GM18499 (cell line): ENCODE measurements around the gene CPNE7.
"Not testable (repeated sequence)": the region's sequence is repeated elsewhere in the genome, so short reads cannot be mapped to it uniquely, and the experiment has no call there.

Source experiments
- ATAC-seq: cut with Tn5 transposase; IDR thresholded peaks from one replicate; pipeline ENCODE4 v1.9.1; 2021; ENCODE audit warnings: moderate number of reproducible peaks; ENCODE audit not compliant: insufficient read depth, unreplicated experiment

Gene CPNE7

GRCh38 chr16:89581045-89581695, 5.6 kb downstream of the CPNE7 start:
- no peak for ATAC-seq

- ATAC-seq, result no peak
Observed at GRCh38 chr16:89581861-89582563, 6.5 kb downstream of the CPNE7 start.

GRCh38 chr16:89582614-89583196, 7.1 kb downstream of the CPNE7 start:
- no peak for ATAC-seq

DNA sequence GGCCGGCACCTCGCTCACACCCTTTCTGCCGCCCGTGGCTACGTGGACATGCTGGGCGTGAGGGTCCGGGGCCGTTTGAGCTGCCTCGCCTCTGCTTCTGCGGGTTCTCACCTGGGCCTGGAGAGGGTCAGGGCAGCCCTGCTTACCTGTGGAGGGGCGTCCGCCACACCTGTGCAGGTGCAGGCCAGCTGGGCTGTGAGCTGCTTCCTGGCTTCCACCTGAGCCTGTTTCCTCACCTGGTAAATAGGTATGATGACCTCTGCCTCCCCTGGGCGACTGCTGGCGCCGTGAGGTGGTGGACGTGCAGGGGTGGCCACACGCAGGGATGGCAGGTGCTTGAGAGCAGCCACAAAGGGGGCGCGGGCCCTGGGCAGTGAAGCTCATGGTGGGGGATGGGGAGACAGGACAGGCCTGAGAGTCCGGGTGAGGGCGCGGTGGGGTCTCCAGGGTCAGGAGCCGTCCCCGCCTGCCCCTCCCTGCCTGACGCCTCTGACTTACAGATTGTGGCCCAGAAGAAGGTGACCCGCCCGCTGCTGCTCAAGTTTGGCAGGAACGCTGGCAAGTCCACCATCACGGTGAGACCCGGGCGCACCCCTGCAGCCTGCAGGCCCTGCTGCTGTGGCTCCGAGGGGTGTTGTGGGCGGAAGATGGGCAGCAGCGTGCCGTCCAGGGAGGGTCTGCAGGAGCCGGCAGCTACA, 7.8 kb downstream of the CPNE7 start:
- ATAC-seq, result no peak

GRCh38 chr16:89583895-89584644, 8.5 kb downstream of the CPNE7 start:
- no peak for ATAC-seq

- no peak for ATAC-seq
Observed at GRCh38 chr16:89584768-89585549, 9.4 kb downstream of the CPNE7 start.

DNA sequence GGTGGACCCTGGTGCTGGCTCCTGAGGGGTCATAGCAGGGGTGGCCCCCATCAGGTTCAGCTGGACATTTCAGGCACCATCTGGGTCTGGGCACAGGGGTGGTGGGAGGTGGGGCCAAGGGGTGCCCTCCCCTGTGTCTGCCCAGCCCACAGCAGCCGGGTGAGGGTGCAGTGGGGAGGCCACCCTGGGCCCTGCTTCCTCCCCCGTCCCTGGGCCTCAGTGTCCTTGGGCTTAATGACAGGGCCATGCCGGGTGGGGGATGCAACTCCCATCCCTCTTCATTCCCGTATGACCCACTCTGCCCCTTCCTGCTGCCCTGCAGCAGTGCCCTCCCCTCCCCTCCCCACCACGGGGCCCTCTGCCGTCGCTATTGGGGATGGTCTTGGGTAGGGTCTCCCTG, 10.7 kb downstream of the CPNE7 start:
- ATAC-seq, result no peak

GRCh38 chr16:89586853-89587252, 11.3 kb downstream of the CPNE7 start:
- ATAC-seq, result no peak

GRCh38 chr16:89587676-89588075, 12.1 kb downstream of the CPNE7 start:
- ATAC-seq, result not testable (repeated sequence)

DNA sequence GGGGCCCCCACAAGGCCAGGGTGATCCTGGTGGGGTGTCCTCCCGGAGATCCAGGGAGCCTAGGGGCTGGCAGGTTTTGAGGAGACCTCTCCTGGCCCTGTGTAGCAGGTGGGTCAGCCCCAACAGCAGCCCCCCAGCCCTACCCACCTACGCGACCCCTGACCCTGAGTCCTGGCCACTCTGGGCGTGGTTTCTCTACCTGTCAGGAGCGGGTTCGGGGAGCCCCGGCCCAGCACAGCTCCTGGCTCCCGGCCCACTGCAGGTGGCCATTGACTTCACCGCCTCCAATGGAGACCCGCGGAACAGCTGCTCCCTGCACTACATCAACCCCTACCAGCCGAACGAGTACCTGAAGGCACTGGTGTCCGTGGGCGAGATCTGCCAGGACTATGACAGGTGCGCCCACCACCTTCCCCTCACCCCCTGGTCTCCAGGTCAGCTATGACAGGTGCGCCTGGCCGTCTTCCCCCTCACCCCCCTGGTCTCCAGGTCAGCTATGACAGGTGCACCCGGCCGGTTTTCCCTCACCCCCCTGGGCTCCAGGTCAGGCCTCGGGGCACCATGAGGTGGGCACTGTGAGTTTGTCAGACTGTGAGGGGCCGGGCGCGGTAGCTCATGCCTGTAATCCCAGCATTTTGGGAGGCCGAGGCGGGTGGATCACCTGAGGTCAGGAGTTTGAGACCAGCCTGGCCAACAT, 13.0 kb downstream of the CPNE7 start:
- no peak for ATAC-seq

DNA sequence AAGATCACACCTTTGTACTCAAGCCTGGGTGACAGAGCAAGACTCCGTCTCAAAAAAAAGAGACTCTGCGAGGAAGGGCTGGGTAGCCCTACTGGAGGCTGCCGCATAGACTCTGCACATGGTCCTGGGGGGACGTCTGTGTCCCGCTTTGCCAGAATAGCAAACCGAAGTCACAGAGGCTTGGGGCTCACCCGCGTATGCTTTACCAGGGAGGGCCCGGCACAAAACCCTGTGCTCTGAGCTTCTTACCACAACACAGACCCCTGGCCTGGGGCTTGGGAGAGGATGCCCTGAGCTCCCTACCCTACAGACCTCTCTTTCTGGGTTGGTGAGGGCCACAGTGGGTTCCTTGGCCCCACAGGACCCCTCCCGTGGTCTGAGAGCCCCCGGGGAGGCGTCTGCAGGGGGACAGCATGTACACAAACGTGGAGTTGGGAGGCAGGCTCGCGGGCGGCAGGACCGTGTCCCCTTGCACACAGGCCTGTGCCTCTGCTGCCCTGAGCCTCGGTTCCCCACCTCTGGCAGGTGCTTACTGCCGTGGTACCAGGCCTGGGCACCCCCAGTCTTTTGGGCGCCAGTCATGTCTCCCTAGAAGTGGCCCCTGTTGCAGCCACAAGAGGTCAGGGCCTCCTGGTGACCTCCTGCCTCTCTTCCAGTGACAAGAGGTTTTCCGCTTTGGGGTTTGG, 13.8 kb downstream of the CPNE7 start:
- no peak for ATAC-seq

GRCh38 chr16:89593841-89594240, 18.3 kb downstream of the CPNE7 start:
- no peak for ATAC-seq

GRCh38 chr16:89595330-89596060, 19.9 kb downstream of the CPNE7 start:
- no peak for ATAC-seq

DNA sequence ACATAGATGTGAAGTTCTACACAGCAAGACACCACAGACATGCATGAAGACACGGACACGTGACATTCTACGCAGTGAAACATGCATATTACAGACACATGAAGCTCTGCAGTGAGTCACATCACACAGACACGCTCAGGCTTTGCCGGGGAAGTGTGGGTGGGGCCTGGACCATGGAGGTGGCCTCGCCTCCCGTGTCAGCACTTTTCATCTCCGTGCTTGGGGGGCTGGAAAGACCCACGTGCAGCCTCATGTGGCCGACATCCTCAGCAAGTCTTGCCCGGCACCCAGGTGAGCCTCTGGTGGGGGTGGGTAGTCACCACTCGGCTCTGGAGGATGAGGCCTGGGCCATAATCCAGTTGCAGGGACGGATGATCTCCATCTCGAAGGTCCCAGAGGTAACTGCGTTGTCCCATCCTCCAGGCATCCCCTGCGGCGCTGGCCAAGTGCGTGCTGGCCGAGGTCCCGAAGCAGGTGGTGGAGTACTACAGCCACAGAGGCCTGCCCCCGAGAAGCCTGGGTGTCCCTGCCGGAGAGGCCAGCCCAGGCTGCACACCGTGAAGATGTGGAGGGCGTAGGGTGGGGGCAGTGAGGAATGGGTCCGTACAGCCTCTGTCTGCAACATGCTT, 20.6 kb downstream of the CPNE7 start:
- ATAC-seq, result no peak

- no peak for ATAC-seq
Observed at GRCh38 chr16:89596957-89597649, 21.5 kb downstream of the CPNE7 start.

- ATAC-seq, result no peak
Observed at GRCh38 chr16:89598199-89598598, 22.6 kb downstream of the CPNE7 start.

DNA sequence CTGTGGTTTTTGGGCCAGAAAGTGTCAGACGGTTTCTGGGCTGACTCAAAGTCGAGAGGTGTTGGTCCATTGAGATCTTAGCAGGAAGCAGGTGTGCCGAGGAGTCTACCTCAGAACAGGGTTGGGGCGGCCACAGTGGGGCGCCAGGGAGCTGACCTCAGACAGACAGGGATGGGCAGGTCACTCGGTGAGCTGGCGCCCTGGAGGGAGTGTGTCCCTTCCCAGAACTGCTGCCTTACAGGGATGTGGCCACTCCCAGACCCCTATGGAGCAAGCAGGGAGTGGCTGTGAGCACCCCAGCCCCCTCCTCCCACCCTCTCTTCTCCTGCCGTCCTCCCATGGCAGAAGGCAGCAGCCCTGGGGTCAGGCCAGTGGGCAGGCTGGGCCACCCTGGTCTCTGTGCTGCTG, 23.9 kb downstream of the CPNE7 start:
- no peak for ATAC-seq
